SK-N-MC (cell line): ENCODE measurements around the gene CD53.
"Not testable (repeated sequence)": the region's sequence is repeated elsewhere in the genome, so short reads cannot be mapped to it uniquely, and the experiment has no call there.

Source experiments
- EZH2 ChIP-seq: fragments of 200-600 bp; sonication (generic); IDR thresholded peaks from one replicate; pipeline ENCODE4 v1.6.1; 2017; ENCODE audit warnings: antibody characterized with exemption
- FOXP2 ChIP-seq: optimal IDR thresholded peaks from 2 replicates; pipeline ENCODE3; 2011; ENCODE audit warnings: mild to moderate bottlenecking, moderate library complexity; ENCODE audit not compliant: insufficient read depth; ENCODE audit errors: extremely low read length, control extremely low read depth
- POLR2AphosphoS5 ChIP-seq: IDR thresholded peaks from 2 replicates; pipeline ENCODE4 v1.6.1; 2012; ENCODE audit warnings: mild to moderate bottlenecking, low read depth, low read length, borderline replicate concordance

GRCh38 chr1:110833779-110834178 is 39.2 kb upstream of the CD53 start:
- not testable (repeated sequence) for TF ChIP-seq FOXP2, POLR2AphosphoS5, EZH2
